HUDEP-2 (cell line): ENCODE measurements around the gene UMODL1.
A peak's percentile ranks its signal among the peaks of the same experiment; 100 is the strongest.
"Not testable (repeated sequence)": the region's sequence is repeated elsewhere in the genome, so short reads cannot be mapped to it uniquely, and the experiment has no call there.

Source experiments
- DNase-seq, 76 experiments: peaks; one replicate each; lab custom pipeline; 2025; ENCODE audit not compliant: unreplicated experiment in 76 of 76; lab: John Stamatoyannopoulos, UW

Gene UMODL1

GRCh38 chr21:42109873-42110525 lies 38.9 kb downstream of the UMODL1 start:
- no peak for DNase-seq

DNA sequence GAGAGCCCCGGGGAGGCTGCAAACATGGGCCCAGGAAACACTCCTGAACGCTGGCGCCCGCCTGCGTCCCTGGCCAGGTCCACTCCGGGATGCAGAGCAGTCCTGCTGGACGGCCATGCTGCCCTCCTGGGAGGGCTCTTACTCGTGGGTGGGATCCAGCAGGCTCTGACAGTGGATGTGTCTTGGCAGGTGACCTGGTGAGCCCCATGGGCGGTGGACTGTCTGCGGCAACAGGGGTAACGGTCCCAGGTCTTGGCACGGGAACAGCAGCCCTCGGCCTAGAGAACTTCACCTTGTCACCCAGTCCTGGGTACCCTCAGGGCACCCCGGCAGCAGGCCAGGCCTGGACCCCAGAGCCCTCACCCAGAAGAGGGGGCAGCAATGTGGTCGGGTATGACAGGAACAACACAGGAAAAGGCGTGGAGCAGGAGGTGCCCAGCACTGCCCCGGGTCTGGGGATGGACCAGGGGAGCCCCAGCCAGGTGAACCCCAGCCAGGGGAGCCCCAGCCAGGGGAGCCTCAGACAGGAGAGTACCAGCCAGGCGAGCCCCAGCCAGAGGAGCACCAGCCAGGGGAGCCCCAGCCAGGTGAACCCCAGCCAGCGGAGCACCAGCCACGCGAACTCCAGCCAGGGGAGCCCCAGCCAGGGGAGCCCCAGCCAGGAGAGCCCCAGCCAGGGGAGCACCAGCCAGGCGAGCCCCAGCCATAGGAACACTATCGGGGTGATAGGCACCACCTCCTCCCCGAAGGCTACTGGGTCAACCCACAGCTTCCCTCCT lies 39.8 kb downstream of the UMODL1 start:
- DNase-seq, result no peak

DNA sequence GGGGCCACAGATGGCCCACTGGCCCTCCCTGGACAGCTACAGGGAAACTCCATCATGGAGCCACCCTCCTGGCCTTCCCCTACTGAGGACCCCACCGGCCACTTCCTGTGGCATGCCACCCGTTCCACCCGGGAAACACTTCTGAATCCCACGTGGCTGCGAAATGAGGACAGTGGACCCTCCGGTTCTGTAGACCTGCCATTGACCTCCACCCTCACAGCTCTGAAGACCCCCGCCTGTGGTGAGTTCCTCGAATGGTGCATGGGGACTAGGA lies 40.3 kb downstream of the UMODL1 start:
- DNase-seq, result no peak

- no peak for DNase-seq
Observed at GRCh38 chr21:42111811-42112210, 40.7 kb downstream of the UMODL1 start.

GRCh38 chr21:42112238-42112637 lies 41.1 kb downstream of the UMODL1 start:
- no peak for DNase-seq

DNA sequence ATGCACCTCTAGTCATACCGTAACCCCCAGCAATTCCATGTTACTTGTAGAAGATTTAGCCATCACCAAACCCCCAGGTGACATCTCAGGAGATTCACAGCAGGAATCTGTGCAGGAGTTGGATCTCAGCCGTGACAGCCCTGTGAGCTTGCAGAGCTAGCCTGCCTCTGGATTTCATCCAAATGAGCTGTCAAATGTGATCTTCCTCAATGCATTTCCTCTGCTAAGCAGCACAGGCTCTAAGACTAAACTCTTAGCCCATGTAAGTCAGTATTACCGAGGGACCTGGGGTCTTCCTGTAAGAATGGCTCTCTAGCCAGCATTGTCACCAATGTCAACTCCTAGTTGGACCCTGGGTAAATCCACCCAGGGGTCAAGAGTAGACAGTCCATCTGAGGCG lies 41.7 kb downstream of the UMODL1 start:
- peak in 1 of 76 experiments; percentile 9 for DNase-seq

DNA sequence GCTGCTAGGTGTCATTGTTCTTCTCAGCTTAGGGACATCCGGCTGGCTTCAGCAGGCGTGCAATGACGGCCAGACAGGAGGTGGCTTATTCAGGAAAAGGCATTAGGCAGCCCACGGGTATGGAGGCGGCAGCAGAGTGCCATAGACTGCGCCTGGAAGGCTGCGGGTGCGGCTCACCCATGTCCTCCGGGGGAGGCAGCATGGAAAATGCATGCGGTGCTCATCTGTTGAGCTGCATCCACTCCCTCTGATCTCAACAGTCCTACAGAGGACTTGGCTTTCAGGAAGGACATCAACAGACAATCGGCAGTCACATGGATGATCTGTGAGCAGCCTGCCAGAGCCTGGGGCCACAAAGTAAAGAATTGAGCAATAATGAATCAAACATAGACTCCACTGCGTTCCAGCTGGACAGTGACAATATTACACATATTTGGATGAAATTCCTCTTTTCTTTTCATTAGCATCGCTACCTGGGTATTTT lies 42.9 kb downstream of the UMODL1 start:
- DNase-seq, result no peak

- no peak for DNase-seq
Observed at GRCh38 chr21:42114646-42115045, 43.5 kb downstream of the UMODL1 start.

GRCh38 chr21:42115136-42115683 lies 44.1 kb downstream of the UMODL1 start:
- DNase-seq, result no peak

GRCh38 chr21:42116551-42116950 lies 45.4 kb downstream of the UMODL1 start:
- DNase-seq, result not testable (repeated sequence)

DNA sequence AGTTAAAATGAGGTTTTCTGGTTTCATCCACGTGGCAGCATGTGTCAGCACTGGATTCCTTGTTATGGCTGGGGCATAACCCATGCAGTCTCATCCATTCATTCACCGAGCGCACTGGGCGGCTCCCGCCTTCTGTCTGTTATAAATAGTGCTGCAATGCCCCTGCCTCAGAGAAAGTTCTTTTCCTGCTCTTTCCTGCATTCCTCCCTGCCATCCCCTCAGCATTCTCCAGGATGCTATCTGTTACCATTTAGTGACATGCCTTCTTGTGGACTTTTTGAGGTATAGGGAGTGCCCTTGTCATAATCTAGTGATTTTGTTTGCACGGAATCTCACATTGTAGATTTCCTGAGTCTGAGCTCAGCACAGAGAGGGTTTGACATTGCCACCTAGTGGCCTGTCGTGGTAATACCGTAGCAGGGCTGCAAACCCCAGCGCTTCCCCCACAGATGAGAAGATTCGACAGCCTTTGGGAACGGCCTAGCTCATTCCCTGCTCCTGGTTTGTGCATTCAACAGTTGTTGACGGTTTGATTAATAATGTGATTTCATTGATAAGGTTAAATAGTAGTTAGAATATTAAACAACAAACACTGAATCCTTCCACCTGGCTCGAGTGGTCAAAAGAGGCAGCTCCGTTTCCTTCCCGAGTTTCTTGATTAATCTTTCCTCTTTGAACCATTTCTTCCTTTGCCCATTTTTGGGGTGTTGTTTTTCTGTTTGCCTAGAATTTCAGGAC lies 46.3 kb downstream of the UMODL1 start:
- peak in 61 of 76 experiments; percentile 15 to 84 (median 56) for DNase-seq

GRCh38 chr21:42117967-42118780 lies 47.1 kb downstream of the UMODL1 start:
- DNase-seq, result no peak

GRCh38 chr21:42118901-42119300 lies 47.8 kb downstream of the UMODL1 start:
- DNase-seq, result peak in 2 of 76 experiments; percentile 9 to 18

DNA sequence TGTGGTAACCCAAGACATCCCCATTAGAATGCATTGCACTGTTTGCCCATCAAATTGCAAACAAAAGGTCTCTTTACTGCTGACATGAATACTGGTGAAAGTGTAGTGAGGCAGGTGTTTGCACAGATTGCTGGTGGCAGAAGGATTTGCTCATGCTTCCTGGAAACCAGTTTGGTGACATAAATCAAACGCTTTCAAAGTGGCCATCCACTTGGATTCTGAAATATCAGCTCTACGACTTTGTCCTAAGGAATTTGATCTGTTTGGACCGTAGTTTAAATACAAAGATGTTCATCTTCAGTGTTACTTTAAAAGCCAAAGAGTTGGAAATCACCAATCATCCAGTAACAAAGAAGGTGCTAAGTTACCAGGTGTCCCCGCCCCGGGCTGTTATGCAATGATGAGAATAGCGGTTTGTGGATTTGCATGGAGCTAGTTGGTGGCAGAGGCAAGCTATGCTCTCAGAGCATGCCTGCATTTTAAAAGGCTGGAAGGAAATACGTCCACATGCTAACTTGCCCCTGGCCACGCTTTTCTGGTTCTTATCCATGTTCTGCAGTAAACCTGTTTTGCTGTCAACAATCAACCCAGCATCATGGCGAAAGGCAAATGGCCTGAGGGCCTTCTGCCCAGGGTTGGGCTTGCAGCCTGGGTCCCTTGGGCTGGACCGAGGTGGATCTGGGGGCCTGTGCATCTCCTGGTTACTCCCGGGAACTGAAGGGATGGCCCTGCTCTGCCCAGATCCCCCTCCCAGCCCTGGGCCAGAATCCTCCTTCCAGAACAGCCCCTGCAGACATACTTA lies 49.2 kb downstream of the UMODL1 start:
- DNase-seq, result no peak

DNA sequence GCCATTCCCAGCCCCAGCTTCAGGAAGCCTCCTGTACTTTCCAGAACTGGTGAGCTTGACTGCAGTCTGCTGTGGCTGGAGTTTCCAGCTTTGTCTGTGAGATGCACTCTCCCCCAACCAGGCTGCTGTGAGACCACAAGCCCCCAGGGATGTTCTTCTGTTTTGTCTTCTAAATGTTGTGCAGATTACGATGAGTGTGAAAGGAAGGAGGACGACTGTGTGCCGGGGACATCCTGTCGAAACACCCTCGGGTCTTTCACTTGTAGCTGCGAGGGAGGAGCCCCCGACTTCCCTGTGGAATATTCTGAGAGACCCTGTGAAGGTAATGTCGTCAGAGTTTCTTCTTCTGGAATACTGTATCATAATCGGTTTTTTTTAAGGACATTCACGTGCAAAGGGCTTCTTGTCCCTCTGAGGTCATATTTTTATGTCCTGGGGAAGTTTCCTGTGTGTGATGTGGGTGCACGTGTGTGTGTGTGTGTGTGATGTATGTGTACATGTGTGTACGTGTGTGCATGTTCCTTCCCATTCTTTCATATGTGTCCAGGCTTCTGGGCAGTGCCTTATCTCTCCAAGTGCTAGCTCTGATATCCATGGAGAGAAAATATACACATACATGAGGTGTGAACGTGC lies 49.9 kb downstream of the UMODL1 start:
- DNase-seq, result no peak

DNA sequence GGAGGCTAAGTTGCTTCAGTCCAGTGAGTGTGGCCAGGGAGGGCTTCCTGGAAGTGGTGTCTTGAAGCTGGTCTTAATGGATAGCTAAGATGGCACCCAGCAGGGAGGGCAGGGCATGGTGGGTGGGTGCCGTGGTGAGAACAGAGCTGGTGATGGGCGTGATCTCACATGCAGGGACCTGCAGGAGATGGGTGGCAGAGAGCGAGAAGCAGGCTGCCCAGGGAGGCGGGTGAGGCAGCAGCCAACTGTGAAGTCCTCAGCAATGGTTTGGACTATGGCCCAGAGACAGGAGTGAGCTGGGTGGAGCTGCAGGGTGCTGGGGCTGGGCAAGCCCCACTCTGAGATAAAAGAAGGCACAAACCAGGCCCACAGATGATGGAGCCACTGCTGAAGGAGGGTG lies 50.7 kb downstream of the UMODL1 start:
- DNase-seq, result peak in 70 of 76 experiments; percentile 24 to 89 (median 70)

DNA sequence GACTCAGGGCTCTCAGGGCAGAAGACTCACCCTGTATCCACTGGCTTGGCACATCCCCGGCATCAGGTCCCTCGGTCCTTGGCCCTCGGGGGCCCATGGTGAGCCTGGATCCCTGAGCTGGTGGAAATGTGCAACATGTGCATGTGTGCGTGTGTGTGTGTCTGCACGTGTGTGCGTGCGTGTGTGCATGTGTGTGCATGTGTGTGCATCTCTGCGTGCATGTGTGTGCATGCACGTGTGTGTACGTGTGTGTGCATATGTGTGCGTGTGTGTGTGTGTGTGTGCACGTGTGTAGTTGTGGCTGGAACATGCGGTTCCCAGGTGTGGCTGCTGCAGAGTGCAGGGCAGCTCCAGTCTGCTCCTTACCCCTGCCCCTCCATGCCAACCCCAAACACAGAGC lies 51.3 kb downstream of the UMODL1 start:
- no peak for DNase-seq

DNA sequence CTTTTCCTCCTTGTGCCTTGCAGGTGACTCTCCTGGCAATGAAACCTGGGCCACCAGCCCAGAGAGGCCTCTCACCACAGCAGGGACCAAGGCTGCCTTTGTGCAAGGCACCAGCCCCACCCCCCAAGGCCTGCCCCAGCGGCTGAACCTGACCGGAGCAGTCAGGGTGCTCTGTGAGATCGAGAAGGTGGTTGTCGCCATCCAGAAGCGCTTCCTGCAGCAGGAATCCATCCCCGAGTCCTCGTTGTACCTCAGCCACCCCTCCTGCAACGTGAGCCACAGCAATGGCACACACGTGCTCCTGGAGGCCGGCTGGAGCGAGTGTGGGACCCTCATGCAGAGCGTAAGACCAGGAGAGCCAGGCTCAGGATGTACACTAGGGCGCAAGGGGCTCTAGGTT lies 51.7 kb downstream of the UMODL1 start:
- no peak for DNase-seq

DNA sequence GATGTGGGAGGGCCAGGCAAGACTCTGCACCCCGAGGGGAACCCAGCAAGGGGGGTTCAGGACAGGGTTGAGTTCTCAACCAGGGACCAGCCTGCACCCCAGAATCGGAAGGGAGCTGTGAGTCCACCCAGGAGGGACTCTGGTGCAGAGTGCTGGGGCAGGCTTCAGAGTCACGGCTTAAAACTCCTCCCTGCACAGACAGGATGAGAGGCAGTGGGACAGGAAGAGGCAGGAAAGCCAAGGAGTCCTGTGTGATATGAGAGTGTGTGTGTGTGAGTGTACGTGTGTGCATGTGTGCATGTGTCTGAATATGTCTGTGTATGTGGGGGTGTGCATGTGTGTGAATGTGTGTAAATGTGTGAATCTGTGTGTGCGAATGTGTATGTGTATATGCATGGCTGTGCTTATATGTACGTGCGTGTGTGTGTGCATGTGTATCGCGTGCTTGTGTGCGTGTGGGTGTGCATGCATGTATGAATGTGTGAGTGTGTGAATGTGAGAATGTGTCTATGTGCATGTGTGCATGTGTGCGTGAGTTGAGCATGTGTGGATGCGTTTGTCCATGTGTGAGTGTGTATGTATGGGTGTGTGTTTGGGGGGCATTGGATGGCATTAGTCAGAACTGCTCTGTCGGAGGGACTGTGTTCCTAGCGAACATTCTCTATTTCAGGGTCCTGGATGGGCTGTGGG lies 52.2 kb downstream of the UMODL1 start:
- no peak for DNase-seq
